GM21619 (cell line): ENCODE data around the gene PRDM13.
"Not testable (repeated sequence)": the region's sequence is repeated elsewhere in the genome, so short reads cannot be mapped to it uniquely, and the experiment has no call there.

Source experiments
- ATAC-seq: cut with Tn5 transposase; IDR thresholded peaks from one replicate; pipeline ENCODE4 v1.9.1; 2021; ENCODE audit not compliant: unreplicated experiment

The PRDM13 gene

GRCh38 chr6:99606656-99607415 is at the start of gene PRDM13:
TSS of gene PRDM13 (plus strand) at chr6:99606833. CDS start at chr6:99607035, 202 bp downstream.
- no peak for ATAC-seq

GRCh38 chr6:99559057-99559456 is 47.6 kb upstream of the PRDM13 start:
- ATAC-seq = no peak

GRCh38 chr6:99560668-99561067 is 46.0 kb upstream of the PRDM13 start:
- no peak for ATAC-seq

- ATAC-seq = no peak
Observed at GRCh38 chr6:99563056-99563723, 43.4 kb upstream of the PRDM13 start.

- peak; percentile 99 for ATAC-seq
Observed at GRCh38 chr6:99568103-99568933, 38.3 kb upstream of the PRDM13 start, which contains the start of gene CCNC. TSS of gene CCNC (minus strand) at chr6:99568660. CDS start at chr6:99568527, 133 bp downstream.

- ATAC-seq = no peak
Observed at GRCh38 chr6:99573980-99574617, 32.5 kb upstream of the PRDM13 start.

GRCh38 chr6:99575544-99576227 is 30.9 kb upstream of the PRDM13 start:
- no peak for ATAC-seq

GRCh38 chr6:99579781-99580180 is 26.9 kb upstream of the PRDM13 start:
- ATAC-seq = no peak

- ATAC-seq = no peak
Observed at GRCh38 chr6:99587792-99588191, 18.8 kb upstream of the PRDM13 start.

- ATAC-seq = peak; percentile 93
Observed at GRCh38 chr6:99588618-99589289, 17.9 kb upstream of the PRDM13 start.

- peak; percentile 19 for ATAC-seq
Observed at GRCh38 chr6:99589290-99589672, 17.4 kb upstream of the PRDM13 start.

- ATAC-seq = no peak
Observed at GRCh38 chr6:99589907-99590493, 16.6 kb upstream of the PRDM13 start.

- ATAC-seq = no peak
Observed at GRCh38 chr6:99590728-99591672, 15.6 kb upstream of the PRDM13 start.

- ATAC-seq = no peak
Observed at GRCh38 chr6:99591673-99592364, 14.8 kb upstream of the PRDM13 start.

GRCh38 chr6:99592900-99593299 is 13.7 kb upstream of the PRDM13 start:
- ATAC-seq = no peak

- not testable (repeated sequence) for ATAC-seq
Observed at GRCh38 chr6:99594696-99595095, 11.9 kb upstream of the PRDM13 start.

- ATAC-seq = peak; percentile 16
Observed at GRCh38 chr6:99602520-99603420, 3.9 kb upstream of the PRDM13 start.
